ENCODE results near the gene D2HGDH. TPM values are rescaled to one million over a fixed set of nuclear protein-coding genes. Genes with fewer than 3 reads are reported as not detected.

D2HGDH gene
- total RNA-seq, 2 experiments from 2014 or later = 23.2 to 68.1 TPM

GRCh38 chr2:241763551-241764274 is 29.3 kb downstream of the D2HGDH start:
- H3K36me3 ChIP-seq (ENCODE audit: insufficient read depth, low read length) = peaks cover 20% of the 10 kb centered on the region
- no TSS peak for BruUV-seq (replicated peaks)
- TF ChIP-seq EZH2phosphoT487 (IDR thresholded peaks at IDR 0.05; ENCODE audit: borderline replicate concordance, low read depth, low read length) (no peak), CTCF (conservative IDR thresholded peaks at IDR 0.05; ENCODE audit: low read length) (no peak)
- H2AFZ ChIP-seq (ENCODE audit: low read length) = no peak overlapping the region
- no peaks in the 10 kb centered on the region for H4K20me1 ChIP-seq (ENCODE audit: insufficient read depth, low read length)
- no peaks in the 10 kb centered on the region for H3K9me3 ChIP-seq (ENCODE audit: low read length)
- DNase-seq (ENCODE audit: low spot score) = no peak
- intact Hi-C loops (cut with micrococcal nuclease; ENCODE audit: unreplicated experiment) = no loop called here
- no peaks in the 10 kb centered on the region for H3K4me1 ChIP-seq (ENCODE audit: insufficient read depth, low read length, poor library complexity, severe bottlenecking)
- no peak overlapping the region for H3K4me2 ChIP-seq (ENCODE audit: low read length)
- POLR2A ChIA-PET = no interaction called here
- H3K4me3 ChIP-seq (ENCODE audit: low read depth, low read length, poor library complexity, severe bottlenecking) = no peak overlapping the region
- H3K27ac ChIP-seq (ENCODE audit: low read depth, low read length, poor library complexity, severe bottlenecking) = no peak overlapping the region
- CTCF ChIA-PET (ENCODE audit: unreplicated experiment) = no interaction called here
- H3K79me2 ChIP-seq (ENCODE audit: insufficient read depth, low read depth, low read length) = no peaks in the 10 kb centered on the region
- no peaks in the 10 kb centered on the region for H3K9me2 ChIP-seq (ENCODE audit: insufficient read depth, low read length)

- Histone ChIP-seq H3K4me3 (ENCODE audit: low read depth, low read length, poor library complexity, severe bottlenecking) (no peak overlapping the region), H3K4me1 (ENCODE audit: insufficient read depth, low read length, poor library complexity, severe bottlenecking) (no peaks in the 10 kb centered on the region), H3K9me2 (ENCODE audit: insufficient read depth, low read length) (no peaks in the 10 kb centered on the region), H3K4me2 (ENCODE audit: low read length) (no peak overlapping the region), H3K9me3 (ENCODE audit: low read length) (no peaks in the 10 kb centered on the region), H4K20me1 (ENCODE audit: insufficient read depth, low read length) (no peaks in the 10 kb centered on the region), H3K36me3 (ENCODE audit: insufficient read depth, low read length) (peaks cover 12% of the 10 kb centered on the region), H2AFZ (ENCODE audit: low read length) (no peak overlapping the region), H3K27ac (ENCODE audit: low read depth, low read length, poor library complexity, severe bottlenecking) (no peak overlapping the region), H3K79me2 (ENCODE audit: insufficient read depth, low read depth, low read length) (no peaks in the 10 kb centered on the region)
- ChIA-PET POLR2A (no interaction called here), CTCF (ENCODE audit: unreplicated experiment) (no interaction called here)
- no peak for TF ChIP-seq EZH2phosphoT487 (IDR thresholded peaks at IDR 0.05; ENCODE audit: borderline replicate concordance, low read depth, low read length)
- DNase-seq (ENCODE audit: low spot score) = no peak
- no TSS peak for BruUV-seq (replicated peaks)
- intact Hi-C loops (cut with micrococcal nuclease; ENCODE audit: unreplicated experiment) = no loop called here
Observed at GRCh38 chr2:241764275-241765241, 30.1 kb downstream of the D2HGDH start.

GRCh38 chr2:241767464-241768250 is 33.2 kb downstream of the D2HGDH start:
- H3K9me2 ChIP-seq (ENCODE audit: insufficient read depth, low read length) = no peaks in the 10 kb centered on the region
- CTCF ChIA-PET (ENCODE audit: unreplicated experiment) = no interaction called here

More at GRCh38 chr2:241767464-241768250, 33.2 kb downstream of the D2HGDH start:
- no peaks in the 10 kb centered on the region for H3K79me2 ChIP-seq (ENCODE audit: insufficient read depth, low read depth, low read length)
- intact Hi-C loops (cut with micrococcal nuclease; ENCODE audit: unreplicated experiment) = no loop called here
- TF ChIP-seq CTCF (conservative IDR thresholded peaks at IDR 0.05; ENCODE audit: low read length) = no peak
- TF ChIP-seq EZH2phosphoT487 (IDR thresholded peaks at IDR 0.05; ENCODE audit: borderline replicate concordance, low read depth, low read length) = no peak
- H3K9me3 ChIP-seq (ENCODE audit: low read length) = no peaks in the 10 kb centered on the region
- no peak for DNase-seq (ENCODE audit: low spot score)
- H2AFZ ChIP-seq (ENCODE audit: low read length) = no peak overlapping the region
- no peak overlapping the region for H3K4me2 ChIP-seq (ENCODE audit: low read length)
- POLR2A ChIA-PET = no interaction called here
- H3K27ac ChIP-seq (ENCODE audit: low read depth, low read length, poor library complexity, severe bottlenecking) = no peak overlapping the region
- H3K36me3 ChIP-seq (ENCODE audit: insufficient read depth, low read length) = no peaks in the 10 kb centered on the region
- BruUV-seq (replicated peaks) = no TSS peak
- H4K20me1 ChIP-seq (ENCODE audit: insufficient read depth, low read length) = no peaks in the 10 kb centered on the region
- no peak overlapping the region for H3K4me3 ChIP-seq (ENCODE audit: low read depth, low read length, poor library complexity, severe bottlenecking)
- H3K4me1 ChIP-seq (ENCODE audit: insufficient read depth, low read length, poor library complexity, severe bottlenecking) = no peaks in the 10 kb centered on the region

Data from OCI-LY7 (cell line).